Neuron (in vitro differentiated cells): ENCODE measurements around the gene LRRC27.

ENCODE experiments used
- H2AFZ ChIP-seq: one replicate; pipeline ENCODE4 v1.6.1; 2013; ENCODE audit warnings: low read depth, mild to moderate bottlenecking, inconsistent platforms, low read length, moderate library complexity
- H3K27me3 ChIP-seq: one replicate; pipeline ENCODE4 v1.6.1; 2013; ENCODE audit warnings: low read length; ENCODE audit not compliant: insufficient read depth
- H3K36me3 ChIP-seq: one replicate; pipeline ENCODE4 v1.6.1; 2013; ENCODE audit warnings: low read length; ENCODE audit not compliant: insufficient read depth
- H3K4me1 ChIP-seq: one replicate; pipeline ENCODE4 v1.6.1; 2013; ENCODE audit warnings: low read length; ENCODE audit not compliant: insufficient read depth
- H3K4me3 ChIP-seq: 2 replicates; pipeline ENCODE4 v1.5.1; 2013; ENCODE audit warnings: mild to moderate bottlenecking, low read length, moderate library complexity
- H3K9me3 ChIP-seq: one replicate; pipeline ENCODE4 v1.6.1; 2013; ENCODE audit warnings: low read length

Gene LRRC27

GRCh38 chr10:132366006-132366405 lies 34.0 kb downstream of the LRRC27 start:
- Histone ChIP-seq H3K4me3 (no peak overlapping the region), H3K4me1 (no peaks in the 10 kb centered on the region), H3K27me3 (no peaks in the 10 kb centered on the region), H3K9me3 (no peaks in the 10 kb centered on the region), H2AFZ (no peak overlapping the region), H3K36me3 (peaks cover 24% of the 10 kb centered on the region)

- Histone ChIP-seq H3K9me3 (no peaks in the 10 kb centered on the region), H3K4me1 (no peaks in the 10 kb centered on the region), H3K4me3 (no peak overlapping the region), H3K36me3 (peaks cover 24% of the 10 kb centered on the region), H3K27me3 (no peaks in the 10 kb centered on the region), H2AFZ (no peak overlapping the region)
Observed at GRCh38 chr10:132366499-132366898, 34.5 kb downstream of the LRRC27 start.

- Histone ChIP-seq H3K36me3 (peaks cover 17% of the 10 kb centered on the region), H2AFZ (no peak overlapping the region), H3K27me3 (no peaks in the 10 kb centered on the region), H3K9me3 (no peaks in the 10 kb centered on the region), H3K4me1 (no peaks in the 10 kb centered on the region), H3K4me3 (no peak overlapping the region)
Observed at GRCh38 chr10:132368391-132368790, 36.4 kb downstream of the LRRC27 start.

GRCh38 chr10:132368881-132369635 lies 37.1 kb downstream of the LRRC27 start:
- H3K9me3 ChIP-seq: no peaks in the 10 kb centered on the region
- H3K4me3 ChIP-seq: no peak overlapping the region
- H3K36me3 ChIP-seq: peaks cover 17% of the 10 kb centered on the region
- H2AFZ ChIP-seq: no peak overlapping the region
- no peaks in the 10 kb centered on the region for H3K27me3 ChIP-seq
- no peaks in the 10 kb centered on the region for H3K4me1 ChIP-seq

GRCh38 chr10:132369636-132370185 lies 37.7 kb downstream of the LRRC27 start:
- H3K4me3 ChIP-seq: no peak overlapping the region
- no peaks in the 10 kb centered on the region for H3K9me3 ChIP-seq
- H2AFZ ChIP-seq: no peak overlapping the region
- H3K36me3 ChIP-seq: peaks cover 14% of the 10 kb centered on the region
- H3K4me1 ChIP-seq: no peaks in the 10 kb centered on the region
- no peaks in the 10 kb centered on the region for H3K27me3 ChIP-seq

GRCh38 chr10:132370426-132371340 lies 38.7 kb downstream of the LRRC27 start:
- no peak overlapping the region for H3K4me3 ChIP-seq
- no peaks in the 10 kb centered on the region for H3K4me1 ChIP-seq
- H3K9me3 ChIP-seq: no peaks in the 10 kb centered on the region
- no peak overlapping the region for H2AFZ ChIP-seq
- no peaks in the 10 kb centered on the region for H3K27me3 ChIP-seq
- H3K36me3 ChIP-seq: peaks cover 14% of the 10 kb centered on the region

- H2AFZ ChIP-seq: no peak overlapping the region
- peaks cover 5% of the 10 kb centered on the region for H3K36me3 ChIP-seq
- H3K27me3 ChIP-seq: no peaks in the 10 kb centered on the region
- H3K4me1 ChIP-seq: no peaks in the 10 kb centered on the region
- H3K9me3 ChIP-seq: no peaks in the 10 kb centered on the region
- H3K4me3 ChIP-seq: no peak overlapping the region
Observed at GRCh38 chr10:132371641-132372081, 39.7 kb downstream of the LRRC27 start.

GRCh38 chr10:132372516-132373095 lies 40.6 kb downstream of the LRRC27 start:
- H3K4me1 ChIP-seq: no peaks in the 10 kb centered on the region
- no peak overlapping the region for H2AFZ ChIP-seq
- H3K9me3 ChIP-seq: no peaks in the 10 kb centered on the region
- no peaks in the 10 kb centered on the region for H3K27me3 ChIP-seq
- no peak overlapping the region for H3K4me3 ChIP-seq
- H3K36me3 ChIP-seq: no peaks in the 10 kb centered on the region

- no peak overlapping the region for H3K4me3 ChIP-seq
- no peaks in the 10 kb centered on the region for H3K4me1 ChIP-seq
- no peaks in the 10 kb centered on the region for H3K9me3 ChIP-seq
- no peak overlapping the region for H2AFZ ChIP-seq
- no peaks in the 10 kb centered on the region for H3K36me3 ChIP-seq
- no peaks in the 10 kb centered on the region for H3K27me3 ChIP-seq
Observed at GRCh38 chr10:132373241-132373955, 41.4 kb downstream of the LRRC27 start.

GRCh38 chr10:132374176-132374575 lies 42.2 kb downstream of the LRRC27 start:
- H3K27me3 ChIP-seq: no peaks in the 10 kb centered on the region
- H3K36me3 ChIP-seq: no peaks in the 10 kb centered on the region
- H2AFZ ChIP-seq: no peak overlapping the region
- no peaks in the 10 kb centered on the region for H3K4me1 ChIP-seq
- H3K4me3 ChIP-seq: no peak overlapping the region
- H3K9me3 ChIP-seq: no peaks in the 10 kb centered on the region

GRCh38 chr10:132374612-132375011 lies 42.6 kb downstream of the LRRC27 start:
- H3K36me3 ChIP-seq: no peaks in the 10 kb centered on the region
- H3K4me1 ChIP-seq: no peaks in the 10 kb centered on the region
- H3K9me3 ChIP-seq: no peaks in the 10 kb centered on the region
- H3K4me3 ChIP-seq: no peak overlapping the region
- H3K27me3 ChIP-seq: no peaks in the 10 kb centered on the region
- no peak overlapping the region for H2AFZ ChIP-seq

GRCh38 chr10:132375116-132375794 lies 43.3 kb downstream of the LRRC27 start:
- no peak overlapping the region for H3K4me3 ChIP-seq

More at GRCh38 chr10:132375116-132375794, 43.3 kb downstream of the LRRC27 start:
- no peaks in the 10 kb centered on the region for H3K9me3 ChIP-seq
- H2AFZ ChIP-seq: no peak overlapping the region
- no peaks in the 10 kb centered on the region for H3K4me1 ChIP-seq
- H3K27me3 ChIP-seq: no peaks in the 10 kb centered on the region
- H3K36me3 ChIP-seq: no peaks in the 10 kb centered on the region
